Measurements from ENCODE around the gene ARSK. TPM values are rescaled to one million over a fixed set of nuclear protein-coding genes. Genes with fewer than 3 reads are reported as not detected.

ARSK gene
- total RNA-seq, 1 donor from 2014 or later = 8.2 TPM

GRCh38 chr5:95619096-95619495 is 64.2 kb downstream of the ARSK start:
- Histone ChIP-seq H3K27me3 (ENCODE audit: control insufficient read depth, insufficient read depth, low read length) (peaks cover 17% of the 10 kb centered on the region), H3K4me3 (ENCODE audit: low read depth, low read length) (no peak overlapping the region), H3K36me3 (ENCODE audit: control insufficient read depth, insufficient read depth, low read length) (no peaks in the 10 kb centered on the region)
- no peak for TF ChIP-seq CTCF (IDR thresholded peaks at IDR 0.05; ENCODE audit: insufficient read depth, low read length, poor library complexity, severe bottlenecking)
- no peak for DNase-seq (ENCODE audit: low read depth)

- DNase-seq (ENCODE audit: low read depth) = no peak
- Histone ChIP-seq H3K36me3 (ENCODE audit: control insufficient read depth, insufficient read depth, low read length) (no peaks in the 10 kb centered on the region), H3K4me3 (ENCODE audit: low read depth, low read length) (peak overlapping the region; percentile 48), H3K27me3 (ENCODE audit: control insufficient read depth, insufficient read depth, low read length) (peaks cover 17% of the 10 kb centered on the region)
- TF ChIP-seq CTCF (IDR thresholded peaks at IDR 0.05; ENCODE audit: insufficient read depth, low read length, poor library complexity, severe bottlenecking) = no peak
Observed at GRCh38 chr5:95619514-95620029, 64.7 kb downstream of the ARSK start.

- DNase-seq (ENCODE audit: low read depth) = no peak
- H3K4me3 ChIP-seq (ENCODE audit: low read depth, low read length) = peak within 1 kb of the TSS; percentile 48
- H3K36me3 ChIP-seq (ENCODE audit: control insufficient read depth, insufficient read depth, low read length) = no peaks in the 10 kb centered on the region
- H3K27me3 ChIP-seq (ENCODE audit: control insufficient read depth, insufficient read depth, low read length) = peaks cover 17% of the 10 kb centered on the region
- no peak for TF ChIP-seq CTCF (IDR thresholded peaks at IDR 0.05; ENCODE audit: insufficient read depth, low read length, poor library complexity, severe bottlenecking)
Observed at GRCh38 chr5:95620030-95620869, 65.3 kb downstream of the ARSK start, which contains the start of gene GPR150. TSS of gene GPR150 (plus strand) at chr5:95620087. CDS start at chr5:95620276, 189 bp downstream.

- no peak for TF ChIP-seq CTCF (IDR thresholded peaks at IDR 0.05; ENCODE audit: insufficient read depth, low read length, poor library complexity, severe bottlenecking)
- DNase-seq (ENCODE audit: low read depth) = no peak
- no peaks in the 10 kb centered on the region for H3K36me3 ChIP-seq (ENCODE audit: control insufficient read depth, insufficient read depth, low read length)
Observed at GRCh38 chr5:95620870-95621838, 66.3 kb downstream of the ARSK start.

GRCh38 chr5:95621839-95622629 is 67.1 kb downstream of the ARSK start:
- TF ChIP-seq CTCF (IDR thresholded peaks at IDR 0.05; ENCODE audit: insufficient read depth, low read length, poor library complexity, severe bottlenecking) = no peak
- no peaks in the 10 kb centered on the region for H3K36me3 ChIP-seq (ENCODE audit: control insufficient read depth, insufficient read depth, low read length)
- H3K27me3 ChIP-seq (ENCODE audit: control insufficient read depth, insufficient read depth, low read length) = peaks cover 17% of the 10 kb centered on the region
- DNase-seq (ENCODE audit: low read depth) = no peak
- H3K4me3 ChIP-seq (ENCODE audit: low read depth, low read length) = no peak overlapping the region

More at GRCh38 chr5:95620870-95621838, 66.3 kb downstream of the ARSK start:
- Histone ChIP-seq H3K4me3 (ENCODE audit: low read depth, low read length) (peak overlapping the region; percentile 48), H3K27me3 (ENCODE audit: control insufficient read depth, insufficient read depth, low read length) (peaks cover 17% of the 10 kb centered on the region)

Measured in kidney epithelial cell (primary cell).